ENCODE data around the gene FKBP8. TPM values are rescaled to one million over a fixed set of nuclear protein-coding genes. Genes with fewer than 3 reads are reported as not detected.
A peak's percentile ranks its signal among the peaks of the same experiment; 100 is the strongest.

FKBP8 gene
- polyA plus RNA-seq, 4 donors, result 143 to 225 (median 150) TPM

GRCh38 chr19:18488838-18489626, 54.3 kb downstream of the FKBP8 start:
- peak in 1 of 4 donors; percentile 39 for DNase-seq (ENCODE audit: low read depth in 4 of 4, low spot score in 3 of 4)

GRCh38 chr19:18488403-18488723, 55.0 kb downstream of the FKBP8 start:
- DNase-seq (ENCODE audit: low read depth in 4 of 4, low spot score in 3 of 4), result no peak

- no peak for DNase-seq (ENCODE audit: low read depth in 4 of 4, low spot score in 3 of 4)
These were observed 55.6 kb downstream of the FKBP8 start for GRCh38 chr19:18487576-18488402.

- DNase-seq (ENCODE audit: low read depth in 4 of 4, low spot score in 3 of 4), result no peak
These were observed 56.6 kb downstream of the FKBP8 start for GRCh38 chr19:18486746-18487145.

- no peak for DNase-seq (ENCODE audit: low read depth in 4 of 4, low spot score in 3 of 4)
These were observed 58.4 kb downstream of the FKBP8 start for GRCh38 chr19:18484992-18485391.

GRCh38 chr19:18483119-18483890, 60.1 kb downstream of the FKBP8 start:
- DNase-seq (ENCODE audit: low read depth in 4 of 4, low spot score in 3 of 4), result no peak

Other genes with a start within 250 kb of the FKBP8 start
- gene LSM4, start 220.5 kb downstream of the FKBP8 start, polyA plus RNA-seq (ENCODE audit: insufficient read length in 4 of 4), result 100 to 1,000 TPM in 1 of 4 donors, 10 to 100 TPM in 3; 80.4 to 119 (median 89.7) TPM
- 10 to 100 TPM; 22.2 to 27.7 (median 25.7) TPM for gene PGPEP1, start 203.0 kb downstream of the FKBP8 start, polyA plus RNA-seq (ENCODE audit: insufficient read length in 4 of 4)
- 10 to 100 TPM in 1 of 4 donors, 1 to 10 TPM in 3; 2.8 to 15.0 (median 6.6) TPM for gene GDF15, start 157.4 kb downstream of the FKBP8 start, polyA plus RNA-seq (ENCODE audit: insufficient read length in 4 of 4)
- gene LRRC25, start 146.0 kb downstream of the FKBP8 start, polyA plus RNA-seq (ENCODE audit: insufficient read length in 4 of 4), result 1 to 10 TPM; 1.0 to 1.3 (median 1.2) TPM
- 100 to 1,000 TPM in 1 of 4 donors, 10 to 100 TPM in 3; 69.6 to 124 (median 75.4) TPM for gene SSBP4, start 124.2 kb downstream of the FKBP8 start, polyA plus RNA-seq (ENCODE audit: insufficient read length in 4 of 4)
- gene ISYNA1, start 105.4 kb downstream of the FKBP8 start, polyA plus RNA-seq (ENCODE audit: insufficient read length in 4 of 4), result 100 to 1,000 TPM in 3 of 4 donors, 10 to 100 TPM in 1; 99.2 to 156 (median 106) TPM
- gene ELL, start 21.5 kb downstream of the FKBP8 start, polyA plus RNA-seq (ENCODE audit: insufficient read length in 4 of 4), result 10 to 100 TPM in 1 of 4 donors, 1 to 10 TPM in 3; 9.3 to 11.6 (median 9.3) TPM
- gene KXD1, start 14.3 kb upstream of the FKBP8 start, polyA plus RNA-seq (ENCODE audit: insufficient read length in 4 of 4), result 10 to 100 TPM; 54.1 to 61.4 (median 59.7) TPM
- gene UBA52, start 28.3 kb upstream of the FKBP8 start, polyA plus RNA-seq (ENCODE audit: insufficient read length in 4 of 4), result 100 to 1,000 TPM; 682 to 931 (median 738) TPM
- 10 to 100 TPM; 19.2 to 47.3 (median 24.8) TPM for gene REX1BD, start 45.2 kb upstream of the FKBP8 start, polyA plus RNA-seq (ENCODE audit: insufficient read length in 4 of 4)
- 1 to 10 TPM; 3.5 to 5.3 (median 4.2) TPM for gene CRLF1, start 63.2 kb upstream of the FKBP8 start, polyA plus RNA-seq (ENCODE audit: insufficient read length in 4 of 4)
- gene TMEM59L, start 69.3 kb upstream of the FKBP8 start, polyA plus RNA-seq (ENCODE audit: insufficient read length in 4 of 4), result 1 to 10 TPM; 1.6 to 3.8 (median 3.3) TPM
- 1 to 10 TPM; 6.7 to 8.8 (median 7.1) TPM for gene KLHL26, start 93.5 kb upstream of the FKBP8 start, polyA plus RNA-seq (ENCODE audit: insufficient read length in 4 of 4)
- 10 to 100 TPM; 16.6 to 23.1 (median 18.9) TPM for gene CRTC1, start 140.1 kb upstream of the FKBP8 start, polyA plus RNA-seq (ENCODE audit: insufficient read length in 4 of 4)
- gene COMP, start 247.7 kb upstream of the FKBP8 start, polyA plus RNA-seq (ENCODE audit: insufficient read length in 4 of 4), result under 1 TPM; 0.07 to 0.21 (median 0.11) TPM